ENCODE results near the gene FBN1.

Gene FBN1

DNA sequence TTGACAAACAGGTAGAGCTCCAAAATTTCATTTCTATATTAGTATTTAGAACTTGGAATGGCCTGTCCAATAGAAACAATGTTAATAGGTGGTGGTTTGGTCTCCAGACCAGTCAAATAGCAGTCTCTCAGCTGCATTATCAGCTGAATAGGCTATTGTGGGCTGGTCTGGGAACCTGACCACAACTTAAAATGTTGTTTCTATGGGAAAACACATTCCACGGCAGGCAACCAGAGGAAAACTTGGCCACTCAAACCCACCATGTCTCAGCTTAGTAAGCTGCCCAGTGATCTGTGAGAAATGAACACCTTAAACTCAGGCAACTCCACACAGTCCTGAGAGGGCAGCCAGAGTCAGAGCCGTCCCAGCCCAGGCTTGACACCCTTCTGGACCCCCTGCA is 20.4 kb downstream of the FBN1 start:
- in situ Hi-C loops (cut with MboI; ENCODE audit: low sequenced_read_pairs), result no loop called here

DNA sequence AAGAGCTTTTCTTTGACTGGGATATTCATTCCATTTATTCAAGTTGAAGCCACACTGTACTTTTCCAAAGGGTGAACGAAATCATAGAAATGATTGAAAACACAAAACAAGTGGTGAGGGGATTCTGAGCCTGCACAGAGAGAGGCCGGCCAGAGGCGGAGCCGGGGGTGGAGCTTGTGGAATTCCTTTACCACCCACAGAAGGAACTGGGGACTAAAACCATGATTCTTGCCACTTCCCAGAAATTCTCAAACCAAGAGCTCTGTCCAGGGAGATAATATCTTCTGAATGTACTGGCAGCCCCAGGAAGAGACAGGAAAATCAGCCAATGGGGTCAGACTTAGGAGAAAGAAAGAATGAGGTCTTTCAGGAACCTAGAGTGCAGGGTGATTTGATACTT is 20.8 kb downstream of the FBN1 start:
- in situ Hi-C loops (cut with MboI; ENCODE audit: low sequenced_read_pairs), result no loop called here

- in situ Hi-C loops (cut with MboI; ENCODE audit: low sequenced_read_pairs), result no loop called here
Measured at GRCh38 chr15:48623456-48623855, 22.1 kb downstream of the FBN1 start.

- in situ Hi-C loops (cut with MboI; ENCODE audit: low sequenced_read_pairs), result no loop called here
Measured at GRCh38 chr15:48622237-48622636, 23.3 kb downstream of the FBN1 start.

DNA sequence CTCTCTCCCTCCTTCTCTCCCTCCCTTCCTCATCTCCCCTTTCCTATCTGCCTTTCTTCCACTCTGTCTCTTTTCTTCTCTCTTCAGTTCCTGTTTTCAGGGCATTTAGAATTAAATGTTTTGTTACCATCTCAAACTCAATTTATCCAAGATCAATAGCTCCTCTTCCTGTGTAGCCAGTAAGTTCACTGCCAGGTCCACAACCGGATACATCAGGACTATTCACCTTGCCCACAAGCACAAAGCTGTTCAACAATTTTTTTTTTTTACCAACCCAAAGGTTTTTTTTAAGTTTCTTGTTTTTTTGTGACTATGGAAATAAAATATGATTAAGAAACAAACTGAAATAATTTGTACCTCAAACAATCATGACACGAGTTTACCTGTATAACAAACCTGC is 26.1 kb downstream of the FBN1 start:
- in situ Hi-C loops (cut with MboI; ENCODE audit: low sequenced_read_pairs), result no loop called here

GRCh38 chr15:48617619-48618018 is 27.9 kb downstream of the FBN1 start:
- in situ Hi-C loops (cut with MboI; ENCODE audit: low sequenced_read_pairs), result no loop called here

GRCh38 chr15:48616216-48616615 is 29.3 kb downstream of the FBN1 start:
- in situ Hi-C loops (cut with MboI; ENCODE audit: low sequenced_read_pairs), result no loop called here

- in situ Hi-C loops (cut with MboI; ENCODE audit: low sequenced_read_pairs), result no loop called here
Measured at GRCh38 chr15:48614051-48614450, 31.5 kb downstream of the FBN1 start.

GRCh38 chr15:48609486-48609885 is 36.0 kb downstream of the FBN1 start:
- in situ Hi-C loops (cut with MboI; ENCODE audit: low sequenced_read_pairs), result no loop called here

- in situ Hi-C loops (cut with MboI; ENCODE audit: low sequenced_read_pairs), result no loop called here
Measured at GRCh38 chr15:48607846-48608245, 37.7 kb downstream of the FBN1 start.

DNA sequence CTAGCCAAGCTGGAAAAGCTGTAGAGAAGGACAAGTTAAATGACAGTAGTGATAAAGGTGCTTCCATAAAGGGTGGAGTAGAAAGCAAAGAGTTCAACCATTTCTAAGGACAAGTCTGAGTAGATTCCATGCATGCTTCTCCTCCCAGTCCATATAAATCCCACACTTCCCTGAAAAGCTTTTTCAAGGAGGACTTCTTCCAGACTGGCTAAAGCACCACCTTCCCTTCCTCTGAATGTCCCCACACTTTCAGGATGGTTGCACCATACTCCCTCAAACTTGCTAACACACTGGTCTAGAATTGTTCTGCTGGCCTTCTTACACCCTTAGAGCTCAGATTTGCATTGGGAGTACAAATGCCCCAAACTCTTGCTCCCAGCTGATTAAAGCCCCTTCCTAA is 40.9 kb downstream of the FBN1 start:
- in situ Hi-C loops (cut with MboI; ENCODE audit: low sequenced_read_pairs), result no loop called here

GRCh38 chr15:48603922-48604321 is 41.6 kb downstream of the FBN1 start:
- in situ Hi-C loops (cut with MboI; ENCODE audit: low sequenced_read_pairs), result no loop called here

- in situ Hi-C loops (cut with MboI; ENCODE audit: low sequenced_read_pairs), result no loop called here
Measured at GRCh38 chr15:48603123-48603500, 42.4 kb downstream of the FBN1 start.

- in situ Hi-C loops (cut with MboI; ENCODE audit: low sequenced_read_pairs), result no loop called here
Measured at GRCh38 chr15:48602358-48603122, 43.0 kb downstream of the FBN1 start.

- in situ Hi-C loops (cut with MboI; ENCODE audit: low sequenced_read_pairs), result no loop called here
Measured at GRCh38 chr15:48601095-48601494, 44.4 kb downstream of the FBN1 start.

GRCh38 chr15:48596841-48597240 is 48.7 kb downstream of the FBN1 start:
- in situ Hi-C loops (cut with MboI; ENCODE audit: low sequenced_read_pairs), result no loop called here

- in situ Hi-C loops (cut with MboI; ENCODE audit: low sequenced_read_pairs), result no loop called here
Measured at GRCh38 chr15:48596415-48596814, 49.1 kb downstream of the FBN1 start.

DNA sequence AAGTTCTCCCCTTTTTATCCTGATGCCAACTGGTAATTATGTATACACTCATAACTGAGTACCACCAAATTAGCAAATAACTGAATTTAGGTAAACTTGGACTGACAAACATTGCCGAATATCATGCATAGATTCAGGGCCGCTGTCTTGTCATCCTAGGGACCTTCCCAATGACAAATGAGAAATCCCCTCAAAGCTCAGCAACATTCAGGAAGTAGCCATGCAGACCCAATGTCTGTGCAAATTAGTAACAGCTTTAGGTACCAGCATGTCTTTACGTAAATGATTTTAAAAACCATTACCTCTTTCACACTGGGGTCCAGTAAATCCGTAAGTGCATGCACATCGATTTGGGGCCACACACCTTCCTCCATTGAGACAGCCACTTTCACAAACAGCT is 49.5 kb downstream of the FBN1 start:
- in situ Hi-C loops (cut with MboI; ENCODE audit: low sequenced_read_pairs), result no loop called here

DNA sequence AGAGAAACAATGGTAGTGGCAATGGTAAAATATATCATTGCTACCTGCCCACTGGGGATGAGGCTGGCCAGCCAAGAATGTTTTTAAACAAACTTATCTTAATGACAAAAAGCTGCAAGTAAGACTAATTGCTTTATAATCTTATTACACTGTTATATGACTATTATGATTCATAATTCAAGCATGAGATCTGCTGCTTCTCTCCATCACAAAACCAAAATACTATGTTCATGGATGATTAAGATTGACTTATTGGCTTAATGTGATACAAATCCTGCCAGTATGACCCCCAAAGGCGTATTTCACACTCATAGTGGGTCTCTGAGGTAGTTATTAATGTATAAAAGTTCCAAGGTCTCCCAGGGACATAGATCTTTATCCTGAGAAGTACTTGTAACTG is 52.6 kb downstream of the FBN1 start:
- in situ Hi-C loops (cut with MboI; ENCODE audit: low sequenced_read_pairs), result no loop called here

GRCh38 chr15:48592221-48592731 is 53.2 kb downstream of the FBN1 start:
- in situ Hi-C loops (cut with MboI; ENCODE audit: low sequenced_read_pairs), result no loop called here

- in situ Hi-C loops (cut with MboI; ENCODE audit: low sequenced_read_pairs), result no loop called here
Measured at GRCh38 chr15:48590723-48591122, 54.8 kb downstream of the FBN1 start.

- in situ Hi-C loops (cut with MboI; ENCODE audit: low sequenced_read_pairs), result no loop called here
Measured at GRCh38 chr15:48584812-48585563, 60.5 kb downstream of the FBN1 start.
